Subcutaneous adipose tissue (tissue), 4 donors: ENCODE measurements around the gene AP3M1. TPM values are rescaled to one million over a fixed set of nuclear protein-coding genes. Genes with fewer than 3 reads are reported as not detected.

Experiments
- total RNA-seq, 4 donors: library from RNA; depleted of rRNA; stranded (reverse); fragments of >200 nt; gene quantifications; one replicate each; pipeline ENCODE4 v1.1.0, GENCODE V29; 2016
- TF ChIP-seq, protein P1 (sequence below): fragments of 450-650 bp; IDR thresholded peaks from one replicate; pipeline ENCODE4 v1.5.1; 2016; ENCODE audit warnings: low read depth, mild to moderate bottlenecking, control low read depth, antibody characterized with exemption, moderate library complexity

The AP3M1 gene
- total RNA-seq, 4 donors from 2014 or later = 20.2 to 38.3 (median 24.6) TPM

- TF ChIP-seq, protein P1, sequence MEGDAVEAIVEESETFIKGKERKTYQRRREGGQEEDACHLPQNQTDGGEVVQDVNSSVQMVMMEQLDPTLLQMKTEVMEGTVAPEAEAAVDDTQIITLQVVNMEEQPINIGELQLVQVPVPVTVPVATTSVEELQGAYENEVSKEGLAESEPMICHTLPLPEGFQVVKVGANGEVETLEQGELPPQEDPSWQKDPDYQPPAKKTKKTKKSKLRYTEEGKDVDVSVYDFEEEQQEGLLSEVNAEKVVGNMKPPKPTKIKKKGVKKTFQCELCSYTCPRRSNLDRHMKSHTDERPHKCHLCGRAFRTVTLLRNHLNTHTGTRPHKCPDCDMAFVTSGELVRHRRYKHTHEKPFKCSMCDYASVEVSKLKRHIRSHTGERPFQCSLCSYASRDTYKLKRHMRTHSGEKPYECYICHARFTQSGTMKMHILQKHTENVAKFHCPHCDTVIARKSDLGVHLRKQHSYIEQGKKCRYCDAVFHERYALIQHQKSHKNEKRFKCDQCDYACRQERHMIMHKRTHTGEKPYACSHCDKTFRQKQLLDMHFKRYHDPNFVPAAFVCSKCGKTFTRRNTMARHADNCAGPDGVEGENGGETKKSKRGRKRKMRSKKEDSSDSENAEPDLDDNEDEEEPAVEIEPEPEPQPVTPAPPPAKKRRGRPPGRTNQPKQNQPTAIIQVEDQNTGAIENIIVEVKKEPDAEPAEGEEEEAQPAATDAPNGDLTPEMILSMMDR = no peak
Measured at GRCh38 chr10:74083304-74083703, 67.3 kb downstream of the AP3M1 start.

GRCh38 chr10:74081941-74082718 lies 68.5 kb downstream of the AP3M1 start:
- TF ChIP-seq, protein P1 = no peak

- TF ChIP-seq, protein P1 = no peak
Measured at GRCh38 chr10:74081192-74081803, 69.3 kb downstream of the AP3M1 start.

GRCh38 chr10:74079936-74080590 lies 70.6 kb downstream of the AP3M1 start:
- TF ChIP-seq, protein P1 = no peak

GRCh38 chr10:74079028-74079935 lies 71.3 kb downstream of the AP3M1 start:
- TF ChIP-seq, protein P1 = no peak

GRCh38 chr10:74078037-74078436 lies 72.6 kb downstream of the AP3M1 start:
- TF ChIP-seq, protein P1 = no peak
